Neural cell (in vitro differentiated cells): ENCODE measurements around the gene PDE10A. TPM values are rescaled to one million over a fixed set of nuclear protein-coding genes. Genes with fewer than 3 reads are reported as not detected.

Experiments
- H2AFZ ChIP-seq: fragments of 200-600, 300-800 bp; sonication (generic), shearing (Covaris generic); 2 replicates; pipeline ENCODE4 v1.6.0; 2014; ENCODE audit warnings: low read depth, mild to moderate bottlenecking, antibody characterized with exemption, low read length, moderate library complexity
- H3F3A ChIP-seq: fragments of 200-600 bp; shearing (Covaris generic); 2 replicates; pipeline ENCODE4 v1.6.1; 2016; ENCODE audit warnings: mild to moderate bottlenecking, moderate library complexity, mixed read lengths, antibody characterized with exemption, low read length; ENCODE audit not compliant: insufficient read depth, poor library complexity, severe bottlenecking
- H3K27ac ChIP-seq: fragments of 200-600, 300-800 bp; sonication (generic), shearing (Covaris generic); 2 replicates; pipeline ENCODE4 v1.5.1; 2014; ENCODE audit warnings: mild to moderate bottlenecking, low read length, moderate library complexity
- H3K27me3 ChIP-seq: fragments of 300-800, 200-600 bp; sonication (generic), shearing (Covaris generic); 2 replicates; pipeline ENCODE4 v1.6.0; 2014; ENCODE audit warnings: mild to moderate bottlenecking, low read depth, low read length, moderate library complexity; ENCODE audit not compliant: insufficient read depth
- H3K36me3 ChIP-seq: fragments of 300-800, 200-600 bp; sonication (generic), shearing (Covaris generic); 2 replicates; pipeline ENCODE4 v1.5.1; 2014; ENCODE audit warnings: mild to moderate bottlenecking, antibody characterized with exemption, low read length, moderate library complexity; ENCODE audit not compliant: insufficient read depth
- H3K4me2 ChIP-seq: fragments of 300-800, 200-600 bp; sonication (generic), shearing (Covaris generic); 2 replicates; pipeline ENCODE4 v1.6.0; 2014; ENCODE audit warnings: mild to moderate bottlenecking, low read length
- H3K4me3 ChIP-seq: fragments of 300-800, 200-600 bp; sonication (generic), shearing (Covaris generic); 2 replicates; pipeline ENCODE4 v1.5.1; 2014; ENCODE audit warnings: mild to moderate bottlenecking, low read length, moderate library complexity
- H3K79me2 ChIP-seq: fragments of 200-600 bp; shearing (Covaris generic); replicated peaks from 2 replicates; pipeline ENCODE4 v1.6.0; 2014; ENCODE audit warnings: mild to moderate bottlenecking, low read length, moderate library complexity; ENCODE audit not compliant: insufficient read depth
- H3K9ac ChIP-seq: fragments of 300-800, 200-600 bp; sonication (generic), shearing (Covaris generic); 2 replicates; pipeline ENCODE4 v1.6.1; 2016; ENCODE audit warnings: mild to moderate bottlenecking, low read length, mixed read lengths
- H3K9me2 ChIP-seq: fragments of 200-600 bp; shearing (Covaris generic); 2 replicates; pipeline ENCODE4 v1.6.1; 2016; ENCODE audit warnings: mild to moderate bottlenecking, low read length, mixed read lengths; ENCODE audit not compliant: insufficient read depth
- H3K9me3 ChIP-seq: fragments of 200-600, 300-800 bp; sonication (generic), shearing (Covaris generic); 2 replicates; pipeline ENCODE4 v1.6.1; 2016; ENCODE audit warnings: mild to moderate bottlenecking, mixed run types, low read length, moderate library complexity, mixed read lengths
- H4K20me1 ChIP-seq: fragments of 200-600 bp; shearing (Covaris generic); 2 replicates; pipeline ENCODE4 v1.6.1; 2016; ENCODE audit warnings: mild to moderate bottlenecking, mixed run types; ENCODE audit not compliant: insufficient read depth
- CTCF ChIP-seq: fragments of 450-650 bp; IDR thresholded peaks from 2 replicates; pipeline ENCODE4 v1.5.1; 2014; ENCODE audit warnings: antibody characterized with exemption, mild to moderate bottlenecking, moderate library complexity; ENCODE audit not compliant: poor library complexity, severe bottlenecking
- EP300 ChIP-seq: fragments of 450-650 bp; conservative IDR thresholded peaks from 2 replicates; pipeline ENCODE4 v1.6.1; 2014; ENCODE audit warnings: antibody characterized with exemption, mild to moderate bottlenecking, moderate library complexity; ENCODE audit not compliant: poor library complexity, severe bottlenecking
- EZH2 ChIP-seq: fragments of 200-600, 300-800 bp; shearing (Covaris generic), sonication (generic); IDR thresholded peaks from 2 replicates; pipeline ENCODE4 v1.6.1; 2014; ENCODE audit warnings: antibody characterized with exemption, low read length, borderline replicate concordance, mild to moderate bottlenecking; ENCODE audit not compliant: insufficient read depth, poor library complexity, severe bottlenecking
- MXI1 ChIP-seq: fragments of 450-650 bp; conservative IDR thresholded peaks from 2 replicates; pipeline ENCODE4 v1.6.1; 2014; ENCODE audit warnings: antibody characterized with exemption, mild to moderate bottlenecking; ENCODE audit not compliant: poor library complexity, severe bottlenecking
- POLR2AphosphoS5 ChIP-seq: IDR thresholded peaks from 2 replicates; pipeline ENCODE4 v1.6.1; 2012
- RAD21 ChIP-seq: fragments of 450-650 bp; conservative IDR thresholded peaks from 2 replicates; pipeline ENCODE4 v1.6.1; 2014; ENCODE audit warnings: antibody characterized with exemption, mild to moderate bottlenecking, moderate library complexity
- REST ChIP-seq: IDR thresholded peaks from 2 replicates; pipeline ENCODE4 v1.6.1; 2012; ENCODE audit warnings: borderline replicate concordance
- SMC3 ChIP-seq: fragments of 450-650 bp; conservative IDR thresholded peaks from 2 replicates; pipeline ENCODE4 v1.6.1; 2014; ENCODE audit warnings: antibody characterized with exemption, mild to moderate bottlenecking, moderate library complexity; ENCODE audit not compliant: poor library complexity
- TAF1 ChIP-seq: IDR thresholded peaks from 2 replicates; pipeline ENCODE4 v1.6.1; 2012; ENCODE audit warnings: low read depth
- polyA plus RNA-seq: library from polyadenylated mRNA; depleted of rRNA; stranded (reverse); fragments of >200 nt; gene quantifications from 2 replicates; pipeline ENCODE4 v1.2.3, GENCODE V29; 2014

Gene PDE10A
- polyA plus RNA-seq, 1 donor from 2014 or later = 52.4 TPM

GRCh38 chr6:165455488-165455887, 207.6 kb downstream of the PDE10A start:
- Histone ChIP-seq H4K20me1 (no peaks in the 10 kb centered on the region), H3K79me2 (no peaks in the 10 kb centered on the region), H3F3A (no peaks in the 10 kb centered on the region), H3K4me3 (no peak overlapping the region), H3K4me2 (no peak overlapping the region), H3K36me3 (no peaks in the 10 kb centered on the region), H2AFZ (no peak overlapping the region), H3K9ac (no peak overlapping the region), H3K9me2 (no peaks in the 10 kb centered on the region), H3K27me3 (no peaks in the 10 kb centered on the region), H3K9me3 (no peaks in the 10 kb centered on the region), H3K27ac (no peak overlapping the region)
- TF ChIP-seq MXI1 = no peak
- TF ChIP-seq TAF1 = no peak
- no peak for TF ChIP-seq SMC3
- TF ChIP-seq CTCF = no peak
- TF ChIP-seq EP300 = no peak
- TF ChIP-seq REST = no peak
- no peak for TF ChIP-seq POLR2AphosphoS5
- TF ChIP-seq RAD21 = no peak
- no peak for TF ChIP-seq EZH2

GRCh38 chr6:165453395-165453794, 209.6 kb downstream of the PDE10A start:
- Histone ChIP-seq H3F3A (no peaks in the 10 kb centered on the region), H3K27ac (no peak overlapping the region), H3K4me2 (no peak overlapping the region), H3K9me2 (no peaks in the 10 kb centered on the region), H2AFZ (no peak overlapping the region), H4K20me1 (no peaks in the 10 kb centered on the region), H3K9me3 (no peaks in the 10 kb centered on the region), H3K4me3 (no peak overlapping the region), H3K79me2 (no peaks in the 10 kb centered on the region), H3K9ac (no peak overlapping the region), H3K27me3 (no peaks in the 10 kb centered on the region), H3K36me3 (no peaks in the 10 kb centered on the region)
- TF ChIP-seq SMC3 (no peak), EP300 (no peak), CTCF (no peak), EZH2 (no peak)
